Activated T-cell treated with anti-CD3 and anti-CD28 coated beads for 24 hours (primary cell): Measurements from ENCODE around the gene SEC16A.
A peak's percentile ranks its signal among the peaks of the same experiment; 100 is the strongest.
"Not testable (repeated sequence)": the region's sequence is repeated elsewhere in the genome, so short reads cannot be mapped to it uniquely, and the experiment has no call there.

Source experiments
- DNase-seq: peaks from one replicate; pipeline ENCODE4 v3.0.0-alpha.2; 2020; ENCODE audit warnings: low read depth

Gene SEC16A

DNA sequence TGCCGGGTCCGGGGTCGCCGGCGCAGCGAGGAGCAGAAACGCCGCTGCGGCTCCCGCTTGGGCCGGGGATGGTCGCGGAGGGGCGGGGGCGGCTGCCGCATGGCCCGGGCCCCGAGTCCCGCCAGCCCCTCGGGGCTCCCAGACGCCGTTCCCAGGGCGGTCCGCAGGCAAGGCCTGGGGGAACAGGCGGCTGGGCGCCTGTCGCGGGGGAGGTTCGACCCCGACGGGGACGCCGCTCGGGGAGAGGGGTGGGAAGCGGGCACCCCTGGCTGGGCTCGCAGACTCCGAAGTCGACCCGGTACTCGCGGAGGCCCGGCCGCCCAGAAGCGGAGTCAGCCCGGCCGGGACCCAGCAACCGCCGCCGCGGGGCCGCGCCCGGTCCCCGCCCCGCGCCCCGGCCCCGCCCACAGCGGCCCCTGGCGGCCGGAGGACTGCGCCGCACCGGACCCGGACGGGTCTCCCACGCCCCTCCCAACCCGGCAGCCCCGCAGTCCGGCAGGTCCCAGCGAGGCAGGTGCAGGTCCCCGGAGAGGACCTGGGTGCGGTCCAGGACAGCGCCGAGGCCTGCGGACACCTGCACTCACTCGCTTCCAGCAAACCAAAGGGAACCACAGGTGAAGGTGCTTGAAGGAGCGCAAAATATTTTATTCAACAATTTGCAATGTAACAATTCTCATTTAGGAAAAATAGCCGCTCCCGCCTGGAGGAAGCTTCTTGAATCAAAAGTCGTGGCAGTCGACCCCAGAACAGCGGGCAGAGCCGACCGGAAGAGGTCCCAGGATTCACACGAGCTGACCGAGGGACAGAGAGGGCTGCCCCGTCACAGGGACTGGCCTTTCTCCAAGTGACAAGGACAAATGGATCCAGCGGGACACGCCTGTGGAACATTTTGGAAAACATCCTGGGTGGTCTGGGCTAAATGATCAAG lies 43.1 kb downstream of the SEC16A start, which contains the start of gene INPP5E:
TSS of gene INPP5E (minus strand) at position 365 of the 928 bp plus-strand sequence. CDS start 426 bp downstream, outside the sequence.
- DNase-seq: peak; percentile 78

DNA sequence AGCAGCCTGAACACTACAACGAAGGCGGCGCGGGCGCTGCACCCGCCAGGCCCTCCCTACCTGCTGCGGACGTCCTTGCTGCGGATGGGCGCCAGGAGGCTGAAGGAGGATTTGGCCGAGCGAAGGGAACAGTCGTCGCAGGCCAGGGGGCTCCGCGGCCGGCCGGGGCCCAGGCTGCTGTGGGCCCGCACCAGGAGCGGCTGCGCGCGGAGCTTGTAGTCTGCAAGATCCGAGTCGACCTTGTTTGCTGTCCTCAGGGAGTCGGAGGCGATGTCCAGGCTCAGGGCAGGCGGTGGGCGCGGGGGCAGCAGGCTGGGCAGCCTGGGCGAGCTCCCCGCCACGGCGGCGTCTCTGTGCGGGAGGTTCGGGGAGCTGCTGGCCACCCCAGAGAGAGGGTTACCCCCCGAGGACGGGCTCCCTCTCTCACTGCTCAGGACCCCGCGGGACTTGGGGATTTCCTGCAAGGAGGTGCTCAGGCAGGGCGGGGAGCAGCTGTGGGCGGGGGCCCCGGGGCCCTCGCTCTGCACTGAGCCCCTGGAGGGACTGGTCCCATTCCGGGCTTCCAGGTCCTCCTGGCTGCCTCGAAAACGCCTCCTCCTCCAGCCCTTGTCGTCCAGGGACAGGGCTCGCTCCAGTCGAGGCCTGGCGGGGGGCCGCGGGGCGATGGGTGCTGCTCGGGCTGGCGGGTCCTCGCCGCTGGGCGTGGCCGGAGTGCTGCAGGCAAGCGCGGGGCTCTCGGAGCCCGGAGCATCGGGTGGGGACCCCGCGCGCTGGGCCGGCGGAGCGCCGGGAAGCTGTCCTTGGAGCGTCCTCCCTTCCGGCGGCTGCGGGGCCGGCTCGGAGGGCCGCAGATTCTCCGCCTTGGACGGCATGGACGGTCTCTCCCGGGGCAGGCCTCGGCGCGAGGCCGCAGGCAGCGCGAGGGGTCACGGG lies 44.0 kb downstream of the SEC16A start:
- DNase-seq: peak; percentile 51

DNA sequence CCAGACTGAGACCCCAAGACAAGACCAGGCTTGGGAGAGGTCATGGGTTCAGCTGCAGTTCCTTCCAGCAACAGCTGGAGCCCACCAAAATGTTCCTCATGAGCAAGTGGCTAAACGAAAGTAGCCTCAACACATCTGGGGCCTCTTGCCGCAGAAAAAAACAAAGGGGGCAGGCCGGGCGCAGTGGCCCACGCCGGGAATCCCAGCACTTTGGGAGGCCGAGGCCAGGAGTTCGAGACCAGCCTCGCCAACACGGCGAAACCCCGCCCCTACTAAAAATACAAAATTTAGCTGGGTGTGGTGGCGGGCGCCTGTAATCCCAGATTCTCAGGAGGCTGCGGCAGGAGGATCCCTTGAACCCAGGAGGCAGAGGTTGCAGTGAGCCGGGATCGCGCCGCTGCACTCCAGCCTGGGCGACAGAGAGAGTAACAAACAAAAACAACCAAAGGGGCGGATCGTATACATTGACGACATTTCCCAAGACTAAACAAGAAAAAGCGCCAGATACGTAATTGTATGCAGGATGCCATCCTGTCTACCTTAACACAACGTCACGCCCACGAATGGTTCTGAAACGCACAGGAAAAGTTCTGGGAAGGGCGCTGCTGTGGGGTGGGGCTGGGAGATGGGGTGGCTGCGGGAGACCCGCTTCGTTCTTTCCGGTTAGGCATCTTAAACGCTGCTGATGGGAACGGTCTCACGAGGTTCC lies 44.8 kb downstream of the SEC16A start:
- no peak for DNase-seq

DNA sequence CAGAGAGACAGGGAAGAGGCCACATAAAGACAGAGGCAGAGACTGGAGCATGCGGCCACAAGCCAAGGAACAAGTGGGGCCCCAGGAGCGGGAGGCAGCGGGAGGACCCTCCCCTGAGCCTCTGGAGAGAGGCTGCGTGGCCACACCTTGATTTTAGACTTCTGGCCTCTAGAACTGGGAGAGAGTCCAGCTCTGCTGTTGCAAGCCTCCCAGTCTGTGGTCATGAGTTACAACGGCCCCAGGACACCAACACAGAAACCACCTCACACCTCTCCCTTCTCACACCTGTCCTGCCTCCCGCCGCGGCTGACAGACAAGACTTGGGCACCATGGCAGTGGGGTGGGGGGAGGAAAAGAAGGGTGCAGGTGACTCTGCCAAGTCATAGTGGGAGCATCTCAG lies 45.4 kb downstream of the SEC16A start:
- no peak for DNase-seq

DNA sequence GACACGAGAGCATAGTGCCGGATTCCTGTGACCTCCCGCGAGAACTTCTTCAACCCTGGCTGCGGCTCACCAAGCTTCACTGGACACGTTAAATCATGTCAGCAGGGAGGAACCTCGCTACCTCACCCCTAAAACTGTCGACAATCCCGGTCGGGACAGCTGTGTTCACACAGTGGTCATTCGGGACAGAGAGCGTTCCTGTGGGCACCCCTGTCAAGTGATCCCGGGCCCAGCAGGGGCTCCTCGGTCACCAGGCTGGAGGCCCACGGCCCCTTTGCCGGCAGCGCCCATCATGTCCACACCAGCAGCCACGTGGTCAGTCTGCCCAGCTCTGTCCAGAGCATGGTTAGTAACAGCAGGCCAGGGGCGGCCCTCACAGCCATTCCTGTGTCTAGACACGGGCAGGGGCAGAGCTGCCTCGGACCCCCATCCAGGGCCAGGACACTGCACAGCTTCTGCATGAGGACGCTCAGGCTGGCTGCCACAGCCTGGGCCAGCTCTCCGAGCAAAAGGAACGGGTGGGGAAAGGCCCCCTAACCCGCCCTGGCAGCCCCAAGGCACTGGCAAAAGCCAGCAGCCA lies 46.7 kb downstream of the SEC16A start:
- no peak for DNase-seq

DNA sequence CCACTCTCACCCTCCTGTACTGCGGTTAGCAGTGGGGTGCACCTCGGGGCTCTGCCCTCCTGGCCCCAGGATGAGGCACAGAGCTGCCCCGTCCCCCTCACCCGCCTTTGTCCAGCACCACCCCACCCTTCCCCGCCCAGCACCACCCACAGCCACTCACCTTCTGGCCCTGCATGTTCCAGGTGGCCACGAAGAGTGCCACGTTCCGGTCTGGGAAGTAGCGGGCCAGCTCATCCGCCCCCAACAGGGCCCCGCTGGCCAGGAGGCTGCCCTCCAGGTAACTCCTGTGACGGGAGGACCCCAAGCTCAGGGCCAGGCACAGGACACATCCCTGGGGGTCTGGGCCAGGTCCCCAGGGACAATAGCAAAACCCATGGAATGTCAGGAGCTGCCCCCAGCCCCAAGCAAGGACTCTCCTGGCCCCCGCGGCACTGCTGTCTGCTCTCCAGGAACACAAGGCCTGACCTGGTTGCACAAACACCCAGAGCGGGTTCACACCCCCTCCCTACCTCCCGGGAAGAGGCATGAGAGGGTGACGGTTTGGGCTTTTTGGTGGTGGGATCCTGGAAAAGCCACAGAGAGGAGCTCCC lies 48.2 kb downstream of the SEC16A start:
- DNase-seq: no peak

DNA sequence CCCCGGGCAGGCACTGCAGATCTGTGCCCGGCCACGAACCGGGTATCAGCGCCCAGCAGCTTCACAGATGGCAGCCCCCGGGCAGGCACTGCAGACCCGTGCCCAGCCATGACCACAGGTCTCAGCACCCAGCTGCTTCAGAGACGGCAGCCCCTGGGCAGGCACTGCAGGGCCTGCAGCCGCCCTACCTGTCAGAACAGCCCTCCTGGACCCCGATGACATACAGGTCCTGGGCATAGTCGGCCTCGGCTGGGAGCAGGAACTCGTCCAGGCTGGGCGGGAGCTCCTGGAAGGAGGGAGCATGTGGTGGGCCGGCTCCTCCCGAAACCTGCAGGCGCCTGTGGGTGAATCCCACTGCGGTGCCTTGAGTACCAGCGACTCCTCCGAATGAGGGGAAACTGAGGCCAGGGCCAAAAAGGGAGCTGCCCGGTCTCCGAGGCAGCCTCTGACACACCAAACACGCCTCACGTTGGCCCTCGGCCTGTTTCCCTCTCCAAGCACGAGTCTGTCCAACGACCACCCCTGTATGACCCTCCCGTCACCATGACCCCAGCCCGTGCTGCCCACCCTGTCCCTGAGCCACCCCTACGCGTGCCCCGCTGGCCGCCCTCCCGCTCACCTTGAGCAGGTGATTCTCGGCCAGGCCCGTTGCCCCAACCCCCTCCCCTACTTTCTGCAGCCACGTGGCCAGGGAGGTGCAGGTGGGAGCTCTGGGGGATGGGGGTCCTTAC lies 48.8 kb downstream of the SEC16A start:
- no peak for DNase-seq

DNA sequence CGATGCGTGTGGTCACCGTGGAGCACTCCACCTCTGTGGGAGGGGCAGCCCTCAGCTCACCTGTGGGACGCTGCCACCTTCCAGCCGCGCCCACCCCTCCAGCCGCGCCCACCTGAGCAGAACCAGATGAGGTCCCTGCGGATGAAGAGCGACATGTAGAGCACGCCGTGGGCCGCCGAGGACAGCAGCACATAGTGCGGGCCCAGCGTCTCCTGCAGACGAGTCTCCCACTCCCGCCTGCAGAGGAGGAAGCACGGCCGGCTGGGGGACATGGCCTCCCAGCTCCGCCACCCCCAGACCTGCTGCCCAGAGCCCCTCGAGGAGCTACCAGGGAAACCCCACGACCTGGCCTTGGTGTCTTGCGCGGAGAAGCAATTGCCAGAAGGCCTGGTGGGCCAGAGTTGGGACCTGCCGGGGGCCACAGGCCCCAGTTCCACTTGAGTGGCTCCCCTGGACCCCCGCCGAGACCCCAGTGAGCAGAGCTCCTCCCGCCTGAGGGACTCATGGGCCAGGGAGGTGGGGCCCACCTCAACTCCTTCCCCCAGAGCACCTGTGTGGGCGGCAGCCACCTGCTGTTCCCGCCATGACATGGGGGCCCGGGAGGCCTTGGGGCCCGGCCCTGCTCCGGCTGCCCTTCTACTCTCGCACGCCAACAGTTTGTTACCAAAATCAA lies 49.7 kb downstream of the SEC16A start:
- DNase-seq: no peak

DNA sequence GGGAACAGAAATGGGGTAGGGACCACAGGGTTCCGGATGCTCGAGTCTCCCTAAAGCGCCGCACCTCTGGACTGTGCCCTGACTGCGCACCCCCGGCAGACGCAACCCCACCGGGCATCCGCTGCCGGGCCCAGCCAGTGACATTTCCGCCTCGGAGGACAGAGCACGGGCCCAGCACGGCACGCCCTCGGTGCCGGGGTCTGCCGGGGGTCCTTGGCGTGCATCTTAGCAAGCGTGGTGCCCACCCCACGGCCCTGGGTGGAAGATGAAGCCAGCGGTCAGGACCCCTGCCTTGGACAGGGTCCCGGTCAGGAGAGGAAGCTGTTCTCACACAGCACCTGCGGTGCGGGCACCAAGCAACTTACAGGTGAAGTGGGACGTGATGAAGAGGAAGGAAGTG lies 50.2 kb downstream of the SEC16A start:
- no peak for DNase-seq

DNA sequence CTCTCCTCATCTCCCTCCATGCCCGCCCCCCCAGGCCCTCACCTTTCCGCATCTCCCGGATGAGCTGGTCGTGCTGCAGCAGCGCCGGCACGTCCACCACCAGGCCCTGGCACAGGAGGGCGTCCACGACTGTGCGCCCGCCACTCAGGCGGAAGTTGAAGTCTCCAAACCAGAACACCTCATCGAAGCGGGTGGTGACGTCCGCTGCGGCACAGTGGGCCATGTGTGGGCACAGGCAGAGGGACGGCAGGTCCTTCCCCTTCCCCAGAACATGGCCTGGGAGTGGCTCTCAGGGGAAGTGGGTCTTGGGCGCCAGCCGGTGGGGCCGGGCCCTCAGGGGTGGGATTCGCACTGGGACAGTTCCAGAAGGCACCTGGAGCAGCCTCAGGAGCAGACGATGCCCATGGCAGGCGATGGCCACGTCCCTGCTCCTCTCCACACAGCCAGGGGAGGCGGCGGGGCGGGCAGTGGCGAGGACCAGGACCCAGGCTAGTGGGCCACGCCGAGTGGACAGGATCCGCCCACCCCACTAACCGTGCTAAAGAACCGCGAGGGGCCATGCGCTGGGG lies 51.0 kb downstream of the SEC16A start:
- DNase-seq: no peak

DNA sequence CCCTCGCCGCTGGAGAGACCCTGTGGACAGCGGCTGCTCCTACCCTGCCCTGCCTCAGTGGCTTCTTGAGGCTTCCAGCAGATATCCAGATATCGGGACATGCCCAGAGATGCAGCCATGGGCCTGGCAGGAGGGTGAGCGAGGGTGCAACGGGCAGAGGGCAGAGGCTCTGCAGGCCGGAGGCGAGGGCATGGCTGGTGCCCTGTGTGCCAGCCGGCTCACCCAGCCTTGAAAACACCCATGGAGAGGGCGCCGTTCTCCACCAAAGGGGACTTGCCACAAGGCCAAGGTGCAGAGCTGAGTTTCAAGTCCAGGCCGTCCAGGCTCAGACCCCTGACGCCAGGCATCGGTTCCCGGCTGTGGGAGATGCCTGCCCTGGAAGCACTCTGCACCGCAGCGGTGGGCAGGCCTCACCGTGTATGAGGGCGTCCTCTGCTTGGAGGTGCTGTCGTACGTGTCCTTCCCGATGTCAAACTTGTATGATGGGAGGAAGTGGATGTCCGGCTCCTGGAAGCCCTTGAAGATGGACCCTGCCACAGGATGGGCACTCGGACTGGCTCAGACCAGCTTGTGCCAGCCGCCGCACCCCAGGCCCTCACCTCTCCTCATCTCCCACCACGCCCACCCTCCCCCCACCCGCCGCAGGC lies 52.1 kb downstream of the SEC16A start:
- DNase-seq: no peak

DNA sequence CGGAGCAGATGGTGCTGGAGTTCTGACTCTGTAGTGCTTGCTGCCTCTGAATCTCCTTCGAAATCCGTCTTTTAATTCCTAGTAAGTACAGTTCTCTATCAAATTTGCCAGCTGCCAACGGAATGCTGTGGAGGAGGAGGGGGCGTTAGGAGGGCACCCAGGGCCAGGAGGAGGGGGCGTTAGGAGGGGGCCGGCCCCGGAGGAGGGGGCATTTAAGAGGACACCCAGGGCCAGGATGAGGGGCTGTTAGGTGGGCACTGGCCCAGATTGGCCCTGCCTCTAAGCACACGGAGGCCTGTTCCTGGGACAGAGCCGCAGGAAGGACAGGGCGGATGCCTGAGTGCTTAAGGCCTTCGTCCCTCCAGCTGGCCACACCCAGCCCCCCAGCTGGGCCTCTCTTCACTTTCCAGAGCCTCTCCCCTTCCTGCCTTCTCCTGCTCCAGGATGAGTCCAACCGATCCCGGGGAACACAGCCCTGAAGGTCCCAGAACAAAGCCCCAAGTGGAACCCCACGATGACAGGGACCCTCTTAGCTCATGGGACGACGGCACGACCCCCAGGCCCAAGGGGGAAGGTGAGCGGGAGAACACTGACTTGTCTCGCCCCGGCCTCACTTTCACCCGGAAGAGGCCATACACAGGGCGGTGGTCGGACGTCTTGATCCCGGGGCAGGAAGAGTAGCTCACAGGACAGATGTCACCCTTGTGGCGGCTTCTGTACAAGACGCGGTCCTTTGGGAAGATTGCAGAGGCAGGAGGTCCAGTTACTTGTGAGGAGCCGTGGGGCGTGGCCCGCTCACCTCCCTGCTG lies 53.0 kb downstream of the SEC16A start:
- DNase-seq: no peak

DNA sequence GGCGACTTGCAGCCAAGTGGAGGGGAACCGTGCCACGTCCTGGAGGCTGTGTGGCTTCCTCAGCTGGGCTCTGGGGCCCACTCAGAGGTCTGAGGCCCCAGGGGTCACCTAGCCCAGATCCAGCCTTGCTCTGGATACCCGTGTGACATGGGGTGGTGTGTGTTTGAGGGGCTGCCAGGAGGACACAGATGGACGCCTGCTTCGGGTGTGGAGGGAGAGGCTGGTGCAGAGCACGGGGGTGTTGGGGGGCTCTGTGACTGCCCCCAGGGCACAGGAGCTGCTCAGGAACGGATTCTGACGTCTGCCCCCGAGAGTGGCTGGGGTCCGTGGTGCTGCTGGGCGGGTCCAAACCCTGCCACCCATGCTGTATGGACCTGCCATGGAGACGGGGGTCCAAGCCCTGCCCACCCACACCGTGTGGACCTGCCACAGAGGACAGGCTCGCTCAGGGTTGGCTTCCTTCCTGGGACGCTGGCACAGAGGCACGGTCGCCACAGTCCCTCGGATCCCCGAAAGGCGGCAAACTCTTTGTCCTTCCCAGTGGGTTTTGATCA lies 53.7 kb downstream of the SEC16A start:
- DNase-seq: no peak

DNA sequence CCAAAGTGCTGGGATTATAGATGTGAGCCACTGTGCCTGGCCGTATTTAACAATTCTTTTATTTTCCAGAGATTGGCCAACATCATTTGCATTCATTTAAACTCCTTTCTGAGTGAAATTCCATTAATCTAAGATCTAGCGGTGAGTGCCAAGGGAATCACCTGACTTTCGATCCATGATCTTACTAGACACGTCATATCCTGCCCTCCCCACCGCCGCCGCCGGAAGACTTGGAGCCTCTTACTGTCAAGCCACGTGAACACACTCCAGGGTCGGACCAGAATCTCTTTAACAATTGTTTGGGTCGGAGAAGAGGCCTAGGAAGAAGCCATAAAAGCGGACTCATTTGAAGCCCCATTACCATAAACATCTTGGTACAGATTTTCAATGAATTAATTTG lies 56.1 kb downstream of the SEC16A start:
- no peak for DNase-seq

DNA sequence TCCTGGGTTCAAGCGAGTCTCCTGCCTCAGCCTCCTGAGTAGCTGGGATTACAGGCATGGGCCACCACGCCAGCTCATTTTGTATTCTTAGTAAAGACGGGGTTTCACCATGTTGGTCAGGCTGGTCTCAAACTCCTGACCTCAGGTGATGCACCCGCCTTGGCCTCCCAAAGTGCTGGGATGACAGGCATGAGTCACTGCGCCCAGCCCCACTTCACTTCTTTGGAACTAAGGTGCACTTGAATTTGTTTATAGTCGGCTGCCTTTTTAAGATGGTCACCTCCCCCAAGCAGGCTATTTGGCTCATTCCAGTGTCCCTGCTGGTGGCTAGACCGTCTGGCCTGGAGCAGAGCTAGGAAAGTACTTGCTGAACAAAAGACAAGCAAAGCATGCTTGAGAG lies 57.5 kb downstream of the SEC16A start:
- DNase-seq: not testable (repeated sequence)

DNA sequence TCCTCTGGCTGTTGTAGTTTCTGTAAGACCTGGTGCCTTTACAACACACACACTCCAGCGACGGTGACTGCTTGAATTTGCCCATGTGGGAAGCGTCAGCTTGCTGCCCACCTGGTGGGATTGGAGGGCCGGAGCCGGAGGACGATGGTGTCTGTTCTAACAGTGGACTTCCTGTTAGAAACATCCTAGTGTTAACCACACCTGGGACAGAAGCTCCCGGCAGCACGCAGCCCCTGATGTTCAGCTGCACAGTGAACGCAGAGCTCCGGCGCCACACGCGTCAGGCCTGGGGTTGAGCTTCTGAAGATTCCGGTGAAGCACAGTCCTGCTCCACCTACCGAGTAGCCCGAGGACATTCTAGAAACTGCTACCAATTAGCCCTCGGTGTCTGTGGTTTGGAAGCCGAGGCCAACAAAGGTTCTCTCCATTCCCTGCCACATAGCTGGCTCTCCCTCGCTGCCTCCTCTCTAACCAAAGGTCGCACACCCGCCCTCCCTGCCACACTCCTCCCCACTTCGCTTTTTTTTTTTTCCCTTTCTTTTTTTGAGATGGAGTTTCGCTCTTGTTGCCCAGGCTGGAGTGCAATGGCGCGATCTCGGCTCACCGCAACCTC lies 58.0 kb downstream of the SEC16A start:
- no peak for DNase-seq

DNA sequence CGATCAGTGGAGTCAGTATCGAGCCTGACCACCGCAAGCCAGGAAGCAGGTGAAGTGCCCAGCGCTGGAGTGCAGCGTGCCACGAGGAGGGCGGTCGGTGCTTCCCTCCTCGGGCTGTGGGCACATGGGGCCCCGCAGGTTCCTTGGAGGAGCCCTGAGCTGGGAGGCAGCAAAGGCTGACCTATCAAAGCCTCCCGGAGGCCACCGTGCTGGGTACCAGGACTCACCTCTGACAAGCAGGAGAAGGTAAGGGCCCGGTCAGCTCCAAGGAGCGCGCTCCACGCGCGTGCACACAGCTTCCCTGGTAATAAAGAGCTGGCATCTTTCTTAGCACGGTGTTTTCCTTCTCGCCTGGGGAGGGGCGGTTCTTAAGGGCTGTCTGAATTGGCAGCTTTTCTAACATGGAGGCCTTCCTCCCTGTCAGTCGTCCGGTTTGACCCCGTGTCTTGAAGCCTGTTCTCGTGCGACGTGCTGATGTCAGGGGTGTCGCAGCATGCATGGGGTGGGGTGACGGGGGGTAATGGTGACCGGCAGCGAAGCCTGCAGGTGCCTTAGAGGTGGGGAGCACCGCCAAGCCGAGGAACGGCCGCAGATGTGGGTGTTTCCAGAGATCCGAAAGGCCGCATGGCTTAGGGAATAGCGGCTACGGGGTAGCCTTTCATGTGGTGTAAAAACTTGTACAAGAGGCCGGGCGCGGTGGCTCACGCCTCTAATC lies 59.3 kb downstream of the SEC16A start:
- no peak for DNase-seq
